ENCODE data around the gene URGCP. TPM values are rescaled to one million over a fixed set of nuclear protein-coding genes. Genes with fewer than 3 reads are reported as not detected.
A peak's percentile ranks its signal among the peaks of the same experiment; 100 is the strongest.

URGCP gene
- total and polyA plus RNA-seq, 9 donors = 16.1 to 23.6 (median 20.7) TPM

- Histone ChIP-seq H3K36me3 (ENCODE audit: control insufficient read depth, insufficient read depth, low read length) (peaks cover 13% of the 10 kb centered on the region), H3K4me1 (ENCODE audit: control insufficient read depth, insufficient read depth, low read length) (no peaks in the 10 kb centered on the region), H3K27me3 (ENCODE audit: control insufficient read depth, insufficient read depth, low read length) (no peaks in the 10 kb centered on the region), H3K27ac (ENCODE audit: low read length) (no peak overlapping the region), H3K9me3 (replicated peaks; ENCODE audit: control insufficient read depth, low read depth, low read length) (no peaks in the 10 kb centered on the region), H3K4me3 (ENCODE audit: low read length) (no peak overlapping the region)
- WGBS (ENCODE audit: insufficient coverage) = 50% methylated on average over 1 of the region's 3 CpGs
- DNase-seq = no peak
These were observed 36.6 kb upstream of the URGCP start for GRCh38 chr7:43942997-43943396.

DNA sequence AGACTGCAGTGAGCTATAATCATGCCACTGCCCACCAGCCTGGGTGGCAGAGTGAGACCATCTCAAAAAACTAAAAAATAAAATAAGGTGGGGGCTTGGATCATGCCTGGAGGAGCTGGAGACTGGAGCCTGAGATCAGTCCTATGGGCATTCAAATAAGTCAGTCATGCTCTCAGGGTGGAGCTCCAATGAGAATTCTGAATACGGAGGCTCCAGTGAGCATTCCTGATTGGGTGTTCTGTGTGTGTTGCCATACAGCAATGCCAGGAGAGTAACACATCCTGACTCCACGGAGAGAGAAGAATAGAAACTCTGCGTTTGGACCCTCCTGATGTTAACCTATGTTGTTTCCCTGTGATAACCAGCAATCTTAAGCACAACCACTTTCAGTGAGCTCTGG is 35.9 kb upstream of the URGCP start:
- no peak for DNase-seq
- H3K4me3 ChIP-seq (ENCODE audit: low read length) = no peak overlapping the region
- no peaks in the 10 kb centered on the region for H3K9me3 ChIP-seq (replicated peaks; ENCODE audit: control insufficient read depth, low read depth, low read length)
- peaks cover 13% of the 10 kb centered on the region for H3K36me3 ChIP-seq (ENCODE audit: control insufficient read depth, insufficient read depth, low read length)
- H3K4me1 ChIP-seq (ENCODE audit: control insufficient read depth, insufficient read depth, low read length) = no peaks in the 10 kb centered on the region
- H3K27ac ChIP-seq (ENCODE audit: low read length) = no peak overlapping the region
- H3K27me3 ChIP-seq (ENCODE audit: control insufficient read depth, insufficient read depth, low read length) = no peaks in the 10 kb centered on the region
- WGBS (ENCODE audit: insufficient coverage) = no CpG with 5 or more reads among the region's 3 CpGs

DNA sequence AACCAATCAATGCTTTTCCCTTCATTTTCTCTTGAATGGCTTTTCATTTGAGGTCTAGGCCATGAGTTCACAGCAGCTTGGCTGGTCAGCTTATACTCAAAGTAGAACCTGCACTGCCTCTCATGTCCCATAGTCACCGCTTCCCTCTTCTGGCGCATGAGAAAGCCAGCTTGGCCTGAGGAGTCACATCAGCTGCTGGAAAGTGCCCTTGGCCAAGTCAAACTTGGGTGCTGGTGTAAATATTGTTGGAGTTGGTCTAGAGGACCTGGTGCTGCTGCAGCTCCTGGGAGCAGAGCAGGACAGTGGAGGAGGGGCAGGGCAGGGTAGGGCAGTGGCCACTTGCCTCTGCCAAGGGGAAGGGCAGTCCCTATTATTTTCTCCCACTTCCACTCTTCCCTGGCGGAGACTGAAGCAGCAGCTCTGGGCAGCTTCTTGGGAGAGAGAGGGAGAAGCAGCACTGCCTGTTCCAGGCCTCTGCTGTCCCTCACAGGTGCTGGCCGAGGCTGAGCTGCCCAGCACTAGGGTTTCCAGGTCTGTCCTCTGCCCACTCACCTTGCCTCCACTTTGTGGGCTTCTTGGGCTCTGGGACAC is 32.6 kb upstream of the URGCP start:
- no peaks in the 10 kb centered on the region for H3K27me3 ChIP-seq (ENCODE audit: control insufficient read depth, insufficient read depth, low read length)
- WGBS (ENCODE audit: insufficient coverage) = 100% methylated on average over 2 of the region's 4 CpGs
- no peaks in the 10 kb centered on the region for H3K9me3 ChIP-seq (replicated peaks; ENCODE audit: control insufficient read depth, low read depth, low read length)
- peaks cover 13% of the 10 kb centered on the region for H3K36me3 ChIP-seq (ENCODE audit: control insufficient read depth, insufficient read depth, low read length)
- DNase-seq = no peak
- no peak overlapping the region for H3K4me3 ChIP-seq (ENCODE audit: low read length)
- H3K4me1 ChIP-seq (ENCODE audit: control insufficient read depth, insufficient read depth, low read length) = no peaks in the 10 kb centered on the region
- no peak overlapping the region for H3K27ac ChIP-seq (ENCODE audit: low read length)

DNA sequence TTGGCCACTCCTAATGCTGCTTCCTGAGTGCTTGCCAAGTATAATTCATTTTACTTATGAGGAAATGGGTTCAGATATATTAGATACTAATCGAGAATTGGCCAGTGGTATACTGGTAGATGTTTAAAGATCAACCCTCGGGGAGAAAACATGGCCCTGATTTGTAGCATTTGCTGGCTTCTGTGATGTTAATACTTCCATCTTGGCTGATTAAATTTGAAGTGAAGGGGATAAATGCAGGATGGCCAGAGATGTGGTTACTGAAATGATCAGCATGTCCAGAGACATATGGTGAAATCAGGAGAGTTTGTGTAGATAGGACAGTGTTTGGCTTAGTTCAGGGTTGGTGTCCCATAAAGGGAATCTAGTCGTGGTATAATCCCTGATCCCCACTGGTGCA is 31.0 kb upstream of the URGCP start:
- Histone ChIP-seq H3K9me3 (replicated peaks; ENCODE audit: control insufficient read depth, low read depth, low read length) (no peaks in the 10 kb centered on the region), H3K36me3 (ENCODE audit: control insufficient read depth, insufficient read depth, low read length) (peaks cover under 1% of the 10 kb centered on the region), H3K4me1 (ENCODE audit: control insufficient read depth, insufficient read depth, low read length) (no peaks in the 10 kb centered on the region), H3K27ac (ENCODE audit: low read length) (no peak overlapping the region), H3K27me3 (ENCODE audit: control insufficient read depth, insufficient read depth, low read length) (no peaks in the 10 kb centered on the region), H3K4me3 (ENCODE audit: low read length) (no peak overlapping the region)
- DNase-seq = peak; percentile 19
- WGBS (ENCODE audit: insufficient coverage) = 43% methylated on average over 3 of the region's 3 CpGs

DNA sequence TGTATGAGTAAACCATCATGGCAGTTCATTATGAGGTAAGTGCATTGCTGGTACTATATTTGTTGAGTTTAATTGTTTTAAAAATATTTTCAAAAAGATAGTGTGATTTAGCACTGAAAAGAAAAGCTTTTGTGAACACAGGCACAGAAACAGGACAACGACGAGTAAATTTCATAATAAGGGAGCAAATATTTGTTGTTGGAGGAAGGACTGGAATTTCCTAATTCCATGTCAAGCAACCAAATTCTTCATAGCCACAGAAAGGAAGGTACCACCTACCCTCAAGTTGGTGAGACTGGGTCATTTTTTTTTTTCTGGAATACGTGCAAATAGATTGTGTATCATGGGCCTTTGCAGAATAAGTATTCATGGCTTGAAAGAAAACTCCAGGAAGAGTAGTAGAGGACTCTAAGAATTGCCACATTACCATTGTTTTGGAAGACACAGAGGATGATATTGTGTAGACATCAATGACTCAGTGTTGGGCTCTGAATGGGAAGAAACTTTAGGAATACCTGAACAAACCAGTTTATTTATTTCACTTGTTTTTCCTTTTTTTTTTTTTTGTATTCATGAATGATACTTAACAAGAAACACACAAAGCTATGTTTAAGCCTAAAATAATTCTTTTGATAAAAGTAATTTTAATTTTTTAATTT is 27.6 kb upstream of the URGCP start:
- DNase-seq = no peak
- Histone ChIP-seq H3K4me3 (ENCODE audit: low read length) (no peak overlapping the region), H3K36me3 (ENCODE audit: control insufficient read depth, insufficient read depth, low read length) (no peaks in the 10 kb centered on the region), H3K4me1 (ENCODE audit: control insufficient read depth, insufficient read depth, low read length) (no peaks in the 10 kb centered on the region), H3K27me3 (ENCODE audit: control insufficient read depth, insufficient read depth, low read length) (no peaks in the 10 kb centered on the region), H3K9me3 (replicated peaks; ENCODE audit: control insufficient read depth, low read depth, low read length) (no peaks in the 10 kb centered on the region), H3K27ac (ENCODE audit: low read length) (no peak overlapping the region)
- WGBS (ENCODE audit: insufficient coverage) = no CpG with 5 or more reads among the region's 3 CpGs

DNA sequence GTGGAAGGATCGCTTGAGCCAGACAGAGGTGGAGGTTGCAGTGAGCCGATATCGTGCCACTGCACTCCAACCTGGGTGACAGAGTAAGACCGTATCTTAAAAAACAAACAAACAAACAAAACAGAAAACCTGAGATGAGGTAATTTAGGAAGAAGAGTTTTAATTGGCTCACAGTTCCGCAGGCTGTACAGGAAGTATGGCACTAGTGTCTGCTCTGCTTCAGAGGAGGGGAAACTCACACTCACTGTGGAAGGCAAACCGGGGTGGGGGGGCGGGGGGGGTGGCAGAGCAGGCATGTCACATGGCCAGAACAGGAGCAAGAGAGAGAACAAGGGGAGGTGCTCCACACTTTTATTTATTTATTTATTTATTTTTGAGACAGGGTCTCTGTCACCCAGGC is 24.9 kb upstream of the URGCP start:
- H3K9me3 ChIP-seq (replicated peaks; ENCODE audit: control insufficient read depth, low read depth, low read length) = no peaks in the 10 kb centered on the region
- peaks cover 3% of the 10 kb centered on the region for H3K4me1 ChIP-seq (ENCODE audit: control insufficient read depth, insufficient read depth, low read length)
- no peak overlapping the region for H3K27ac ChIP-seq (ENCODE audit: low read length)
- DNase-seq = no peak
- no peaks in the 10 kb centered on the region for H3K36me3 ChIP-seq (ENCODE audit: control insufficient read depth, insufficient read depth, low read length)
- WGBS (ENCODE audit: insufficient coverage) = no CpG with 5 or more reads among the region's 7 CpGs
- no peak overlapping the region for H3K4me3 ChIP-seq (ENCODE audit: low read length)
- no peaks in the 10 kb centered on the region for H3K27me3 ChIP-seq (ENCODE audit: control insufficient read depth, insufficient read depth, low read length)

DNA sequence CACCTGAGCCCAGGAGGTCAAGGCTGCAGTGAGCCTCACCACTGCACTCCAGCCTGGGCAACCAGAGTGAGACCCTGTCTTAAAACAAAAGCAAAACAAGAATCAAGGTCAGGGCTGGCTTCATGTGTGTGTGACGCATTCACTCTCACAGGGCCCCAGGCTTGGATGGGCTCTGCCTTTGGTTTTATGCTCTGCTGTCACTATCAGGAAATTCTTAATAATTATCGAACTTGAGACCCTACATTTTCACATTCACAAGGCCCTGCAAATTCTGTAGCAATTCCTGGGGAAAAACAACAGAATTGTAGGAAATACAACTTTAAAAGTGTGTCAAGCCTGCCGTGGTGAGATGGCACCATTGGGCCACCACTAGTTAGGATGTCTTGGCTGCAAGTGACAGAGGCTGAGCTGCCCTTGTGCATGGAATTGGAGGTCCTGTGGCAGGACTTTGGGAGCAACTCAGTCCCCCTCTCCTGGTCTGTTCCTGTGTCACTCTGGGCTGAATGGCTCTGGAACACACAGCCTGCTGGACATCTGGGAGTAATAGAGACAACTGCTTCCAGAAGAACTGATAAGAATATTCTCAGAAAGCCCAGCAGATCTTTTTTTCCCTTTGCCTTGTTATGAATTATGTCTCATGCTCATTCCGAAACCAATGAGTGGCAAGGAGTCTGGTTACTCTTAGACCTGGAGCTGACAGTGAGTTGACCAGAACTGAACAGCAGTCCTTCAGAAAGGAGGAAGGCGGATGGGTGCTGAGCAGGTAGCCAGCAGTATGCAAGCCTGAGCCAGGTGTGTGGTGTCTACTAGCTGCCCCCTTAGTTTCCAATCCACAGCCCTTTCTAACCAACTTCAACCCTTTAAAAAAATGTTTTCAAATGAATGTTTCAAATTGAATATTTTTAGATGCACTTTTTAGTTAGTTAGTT is 23.4 kb upstream of the URGCP start:
- Histone ChIP-seq H3K36me3 (ENCODE audit: control insufficient read depth, insufficient read depth, low read length) (no peaks in the 10 kb centered on the region), H3K27me3 (ENCODE audit: control insufficient read depth, insufficient read depth, low read length) (no peaks in the 10 kb centered on the region), H3K9me3 (replicated peaks; ENCODE audit: control insufficient read depth, low read depth, low read length) (no peaks in the 10 kb centered on the region), H3K4me3 (ENCODE audit: low read length) (no peak overlapping the region), H3K27ac (ENCODE audit: low read length) (no peak overlapping the region), H3K4me1 (ENCODE audit: control insufficient read depth, insufficient read depth, low read length) (peaks cover 5% of the 10 kb centered on the region)
- DNase-seq = no peak
- whole genome bisulfite sequencing (ENCODE audit: insufficient coverage) = 100% methylated on average over 2 of the region's 5 CpGs

GRCh38 chr7:43927810-43928209 is 21.4 kb upstream of the URGCP start:
- no peaks in the 10 kb centered on the region for H3K36me3 ChIP-seq (ENCODE audit: control insufficient read depth, insufficient read depth, low read length)
- H3K27ac ChIP-seq (ENCODE audit: low read length) = no peak overlapping the region
- H3K9me3 ChIP-seq (replicated peaks; ENCODE audit: control insufficient read depth, low read depth, low read length) = no peaks in the 10 kb centered on the region
- DNase-seq = no peak
- H3K4me1 ChIP-seq (ENCODE audit: control insufficient read depth, insufficient read depth, low read length) = peaks cover 5% of the 10 kb centered on the region
- no peak overlapping the region for H3K4me3 ChIP-seq (ENCODE audit: low read length)
- no peaks in the 10 kb centered on the region for H3K27me3 ChIP-seq (ENCODE audit: control insufficient read depth, insufficient read depth, low read length)
- 80% methylated on average over 1 of the region's 4 CpGs for WGBS (ENCODE audit: insufficient coverage)

DNA sequence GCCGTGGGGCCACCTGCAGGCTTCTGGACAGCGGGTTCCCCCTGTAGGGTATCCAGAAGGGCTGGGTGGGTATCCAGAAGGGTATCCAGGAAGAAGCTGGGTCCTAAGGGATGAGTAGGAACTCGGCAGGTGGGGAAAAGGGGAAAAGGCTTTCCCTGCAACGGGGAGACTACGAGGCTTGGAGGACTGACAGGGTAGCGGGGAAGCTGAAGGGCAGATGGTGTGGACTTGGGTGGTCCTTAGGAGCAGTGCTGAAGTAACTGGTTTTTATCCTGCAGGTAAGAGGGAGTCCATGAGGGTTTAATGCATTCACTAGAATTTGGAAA is 20.4 kb upstream of the URGCP start:
- Histone ChIP-seq H3K4me3 (ENCODE audit: low read length) (peak overlapping the region; percentile 76), H3K36me3 (ENCODE audit: control insufficient read depth, insufficient read depth, low read length) (no peaks in the 10 kb centered on the region), H3K9me3 (replicated peaks; ENCODE audit: control insufficient read depth, low read depth, low read length) (no peaks in the 10 kb centered on the region), H3K27ac (ENCODE audit: low read length) (peak overlapping the region; percentile 95), H3K4me1 (ENCODE audit: control insufficient read depth, insufficient read depth, low read length) (peaks cover 5% of the 10 kb centered on the region), H3K27me3 (ENCODE audit: control insufficient read depth, insufficient read depth, low read length) (no peaks in the 10 kb centered on the region)
- 0% methylated on average over 5 of the region's 6 CpGs for WGBS (ENCODE audit: insufficient coverage)
- DNase-seq = no peak

- Histone ChIP-seq H3K9me3 (replicated peaks; ENCODE audit: control insufficient read depth, low read depth, low read length) (no peaks in the 10 kb centered on the region), H3K27ac (ENCODE audit: low read length) (peak within 1 kb of the TSS; percentile 95), H3K27me3 (ENCODE audit: control insufficient read depth, insufficient read depth, low read length) (no peaks in the 10 kb centered on the region), H3K36me3 (ENCODE audit: control insufficient read depth, insufficient read depth, low read length) (no peaks in the 10 kb centered on the region), H3K4me1 (ENCODE audit: control insufficient read depth, insufficient read depth, low read length) (peaks cover 5% of the 10 kb centered on the region), H3K4me3 (ENCODE audit: low read length) (peak within 1 kb of the TSS; percentile 76)
- peak; percentile 82 for DNase-seq
- WGBS (ENCODE audit: insufficient coverage) = under 1% methylated on average over 75 of the region's 82 CpGs
These were observed 19.8 kb upstream of the URGCP start, which contains the start of gene UBE2D4 for GRCh38 chr7:43925984-43926797. Gene UBE2D4, plus strand, starts transcription at chr7:43926436. Its CDS starts 97 bp downstream, at chr7:43926533.
